Coronary artery (tissue), 2 donors: ENCODE measurements around the gene TSPYL2.

Experiments used
- DNase-seq: peaks from one replicate; pipeline ENCODE4 v3.0.0-alpha.2; 2017; ENCODE audit warnings: low spot score
- H3K27ac ChIP-seq, 2 donors: fragments of 200-600 bp; sonication (generic); one replicate each; pipeline ENCODE4 v1.5.1; 2016 to 2019
- H3K4me3 ChIP-seq: fragments of 200-600 bp; sonication (generic); 2 replicates; pipeline ENCODE4 v1.5.1; 2016; ENCODE audit warnings: mild to moderate bottlenecking, moderate library complexity
- TF ChIP-seq, protein P1 (sequence below): fragments of 200-600 bp; sonication (generic); IDR thresholded peaks from one replicate; pipeline ENCODE4 v1.5.1; 2019; ENCODE audit warnings: antibody characterized with exemption

Gene TSPYL2

DNA sequence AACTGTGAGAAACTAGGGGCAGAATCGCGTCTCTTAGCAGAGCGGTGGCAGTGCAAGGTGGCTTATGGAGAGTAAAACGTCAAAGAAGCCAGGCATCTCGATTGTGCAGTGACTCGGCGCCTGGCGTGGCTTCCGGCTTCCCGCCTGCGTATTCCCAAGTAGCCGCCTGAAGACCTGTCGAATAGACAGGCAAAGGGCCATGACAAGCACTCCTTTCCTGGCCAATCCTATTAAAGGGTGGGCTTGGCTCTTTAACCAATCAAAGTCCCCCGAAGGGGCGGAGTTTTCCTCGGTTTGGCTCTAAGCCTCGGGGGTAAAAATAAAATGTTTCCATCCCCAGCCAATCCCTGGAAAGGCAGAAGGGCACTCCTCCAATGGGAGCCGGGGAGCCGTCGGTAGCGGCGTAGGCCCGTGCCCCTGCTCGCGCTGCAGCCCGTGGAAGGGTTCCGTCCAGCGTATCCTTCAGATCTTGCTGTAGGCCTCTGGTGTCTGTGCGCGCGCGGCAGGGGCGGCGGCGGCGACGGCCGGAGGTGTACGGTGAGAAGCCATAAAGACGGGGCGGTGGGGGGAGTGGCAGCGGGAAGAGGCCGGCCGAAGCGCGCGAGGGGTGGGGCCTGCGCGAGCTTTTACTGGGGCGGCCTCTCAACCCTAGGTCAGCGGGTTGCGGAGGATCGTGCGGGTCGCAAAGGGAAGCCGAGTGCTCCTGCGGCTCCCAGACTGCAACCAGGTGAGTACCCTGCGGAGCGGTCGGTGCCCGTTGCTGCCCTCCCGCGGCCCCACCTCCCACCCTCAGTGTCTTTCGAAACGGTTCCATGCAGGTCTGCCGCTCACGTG lies 11.8 kb downstream of the TSPYL2 start, which contains the start of gene KANTR:
Gene KANTR, plus strand, starts transcription at position 395 of the 834 bp plus-strand sequence. CDS start 30,131 bp downstream, outside the sequence.
- TF ChIP-seq, protein P1, sequence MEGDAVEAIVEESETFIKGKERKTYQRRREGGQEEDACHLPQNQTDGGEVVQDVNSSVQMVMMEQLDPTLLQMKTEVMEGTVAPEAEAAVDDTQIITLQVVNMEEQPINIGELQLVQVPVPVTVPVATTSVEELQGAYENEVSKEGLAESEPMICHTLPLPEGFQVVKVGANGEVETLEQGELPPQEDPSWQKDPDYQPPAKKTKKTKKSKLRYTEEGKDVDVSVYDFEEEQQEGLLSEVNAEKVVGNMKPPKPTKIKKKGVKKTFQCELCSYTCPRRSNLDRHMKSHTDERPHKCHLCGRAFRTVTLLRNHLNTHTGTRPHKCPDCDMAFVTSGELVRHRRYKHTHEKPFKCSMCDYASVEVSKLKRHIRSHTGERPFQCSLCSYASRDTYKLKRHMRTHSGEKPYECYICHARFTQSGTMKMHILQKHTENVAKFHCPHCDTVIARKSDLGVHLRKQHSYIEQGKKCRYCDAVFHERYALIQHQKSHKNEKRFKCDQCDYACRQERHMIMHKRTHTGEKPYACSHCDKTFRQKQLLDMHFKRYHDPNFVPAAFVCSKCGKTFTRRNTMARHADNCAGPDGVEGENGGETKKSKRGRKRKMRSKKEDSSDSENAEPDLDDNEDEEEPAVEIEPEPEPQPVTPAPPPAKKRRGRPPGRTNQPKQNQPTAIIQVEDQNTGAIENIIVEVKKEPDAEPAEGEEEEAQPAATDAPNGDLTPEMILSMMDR: no peak
- DNase-seq: peak; percentile 94
- Histone ChIP-seq H3K27ac (peak within 1 kb of the TSS; percentile 63 to 94), H3K4me3 (peak within 1 kb of the TSS; percentile 72)

DNA sequence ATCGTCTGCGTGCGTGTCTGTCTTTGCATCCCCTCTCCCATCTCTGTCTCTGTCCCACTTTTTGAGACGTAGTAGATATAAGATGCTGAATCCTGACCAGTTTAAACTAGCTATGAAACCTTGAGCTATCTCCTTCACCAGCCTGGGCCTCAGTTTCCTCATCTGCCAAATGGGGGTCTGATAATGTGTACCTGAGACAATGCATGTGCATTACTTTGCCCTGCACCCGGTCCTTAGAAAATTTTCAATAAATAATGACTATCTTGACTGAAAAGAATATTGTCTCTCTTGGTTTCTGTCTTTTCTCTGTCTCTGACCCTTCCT lies 12.4 kb downstream of the TSPYL2 start:
- Histone ChIP-seq H3K27ac (peak overlapping the region; percentile 43 to 94), H3K4me3 (peak overlapping the region; percentile 72)
- no peak for DNase-seq
- TF ChIP-seq, protein P1: no peak

DNA sequence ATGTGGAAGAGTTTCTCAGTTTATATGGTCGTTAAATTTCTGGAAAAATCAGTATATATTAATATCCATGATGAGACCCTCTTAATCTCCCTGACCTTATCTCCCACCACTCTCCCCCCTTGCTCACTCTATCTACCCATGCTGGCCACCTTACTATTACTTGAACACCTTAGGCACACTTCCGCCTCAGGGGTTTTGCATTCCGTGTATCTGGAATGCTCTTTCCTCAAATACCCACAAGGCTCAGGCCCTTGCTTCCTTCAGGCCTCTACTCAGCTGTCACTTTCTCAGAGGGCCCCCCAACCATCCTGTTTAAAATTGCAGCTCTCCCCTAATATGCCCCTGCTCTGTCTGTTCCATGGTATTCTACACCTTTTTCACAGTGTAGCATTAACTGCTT lies 13.6 kb downstream of the TSPYL2 start:
- H3K27ac ChIP-seq: no peak overlapping the region
- TF ChIP-seq, protein P1: no peak
- H3K4me3 ChIP-seq: no peak overlapping the region
- no peak for DNase-seq

DNA sequence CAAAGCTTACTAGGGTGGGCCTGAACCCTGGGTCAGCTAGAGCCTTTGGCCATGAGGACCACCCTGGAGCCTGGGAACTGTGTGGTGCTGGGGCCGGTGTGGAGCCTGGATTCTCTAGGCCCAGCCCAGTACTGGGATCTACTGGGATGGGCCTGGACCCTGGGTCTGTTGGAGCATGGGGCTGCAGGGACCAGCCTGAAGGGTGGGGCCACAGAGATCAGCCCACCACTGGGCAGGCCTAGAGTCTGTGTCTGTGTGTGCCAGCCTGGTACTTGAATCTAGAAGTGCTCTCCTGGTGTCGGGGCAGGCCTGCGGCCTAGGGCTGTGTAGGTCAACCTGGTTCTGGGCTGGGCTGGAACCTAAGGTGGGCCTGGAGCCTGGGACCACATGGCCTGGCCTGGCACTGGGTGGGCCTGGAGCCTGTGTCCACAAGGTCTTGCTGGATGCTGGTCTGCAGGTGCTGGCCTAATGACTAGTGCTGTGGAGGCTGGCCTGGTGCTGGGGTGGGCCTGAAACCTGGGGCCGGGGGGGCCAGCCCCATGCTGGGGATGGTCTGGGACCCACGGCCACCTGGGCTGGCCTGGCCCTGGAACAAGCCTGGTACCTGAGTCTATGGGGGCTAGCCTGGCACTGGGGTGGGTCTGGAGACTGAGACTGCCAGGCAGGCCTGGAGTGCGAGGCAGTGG lies 32.8 kb downstream of the TSPYL2 start:
- Histone ChIP-seq H3K27ac (no peak overlapping the region), H3K4me3 (no peak overlapping the region)
- no peak for DNase-seq
- TF ChIP-seq, protein P1: no peak

DNA sequence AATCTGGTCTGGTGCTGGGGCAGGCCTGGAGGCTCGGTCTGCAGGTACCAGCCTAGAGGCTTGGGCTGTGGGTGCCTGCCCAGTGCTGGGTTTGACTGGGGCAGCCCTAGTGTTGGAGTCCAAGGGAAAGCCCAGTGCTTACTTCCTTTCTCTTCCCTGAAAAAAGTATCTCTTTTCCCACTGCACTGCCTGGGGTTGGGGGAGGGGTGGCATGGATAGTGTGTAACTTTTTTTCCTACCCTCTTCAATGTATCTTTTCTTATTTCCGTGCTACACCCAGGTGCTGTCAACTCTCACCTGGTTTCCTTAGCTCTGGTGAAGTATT lies 33.3 kb downstream of the TSPYL2 start:
- no peak for DNase-seq
- no peak overlapping the region for H3K27ac ChIP-seq
- TF ChIP-seq, protein P1: no peak
- no peak overlapping the region for H3K4me3 ChIP-seq

DNA sequence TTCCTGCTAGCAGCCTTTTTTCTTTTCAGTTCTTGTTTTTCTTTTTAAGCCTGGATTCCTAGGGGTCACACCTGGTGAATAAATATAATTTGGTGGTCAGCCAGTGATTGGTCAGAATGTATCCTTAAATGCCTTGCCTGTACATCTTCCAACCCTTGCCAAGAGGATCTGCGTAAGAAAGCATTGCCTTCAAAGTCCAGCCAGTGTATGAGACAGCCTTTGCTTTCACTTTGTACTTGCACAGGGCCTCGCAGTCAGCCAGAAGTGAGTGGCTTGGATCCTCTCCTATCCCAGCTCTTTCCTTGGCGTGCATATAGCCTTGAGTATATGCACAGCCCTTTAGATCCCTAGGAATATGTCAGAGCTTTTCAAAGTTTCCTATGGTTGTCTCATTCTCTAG lies 33.9 kb downstream of the TSPYL2 start:
- Histone ChIP-seq H3K27ac (no peak overlapping the region), H3K4me3 (no peak overlapping the region)
- TF ChIP-seq, protein P1: no peak
- DNase-seq: no peak

DNA sequence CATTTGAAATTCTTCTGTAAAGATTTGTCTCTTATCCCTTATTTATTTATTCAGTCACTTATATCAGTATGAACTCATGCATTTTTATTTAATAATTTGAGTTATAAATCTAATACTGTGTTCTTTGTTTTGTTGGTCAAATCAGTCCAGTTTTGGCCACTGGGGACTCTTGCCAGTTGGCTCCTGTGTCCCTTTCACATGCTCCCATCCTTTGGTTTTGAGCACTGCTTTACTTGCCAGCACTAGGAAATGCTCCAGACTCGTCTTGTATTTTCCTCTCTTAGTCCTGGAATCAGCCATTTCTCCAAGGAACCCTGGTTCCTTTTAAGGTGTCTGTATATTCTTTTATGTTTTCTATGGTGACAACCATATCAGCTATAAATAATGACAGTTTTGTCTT lies 39.8 kb downstream of the TSPYL2 start:
- TF ChIP-seq, protein P1: no peak
- H3K27ac ChIP-seq: no peak overlapping the region
- DNase-seq: no peak

More for the DNA sequence above, 39.8 kb downstream of the TSPYL2 start:
- no peak overlapping the region for H3K4me3 ChIP-seq
